Aorta (tissue), 5 donors: ENCODE data around the gene CREB5. TPM values are rescaled to one million over a fixed set of nuclear protein-coding genes. Genes with fewer than 3 reads are reported as not detected.

Experiments used
- ATAC-seq: fragments of 200-7000 bp; cut with Tn5 transposase; one replicate; pipeline ENCODE4 v1.9.1; 2022; ENCODE audit warnings: moderate library complexity; ENCODE audit not compliant: low FRiP score
- DNase-seq, 2 donors: peaks; one replicate each; pipeline ENCODE4 v3.0.0-alpha.2; 2020
- H3K27ac ChIP-seq, 2 donors: one replicate each; pipeline ENCODE4 v1.5.1; 2013; ENCODE audit warnings: low read length in 2 of 2, mild to moderate bottlenecking in 2 of 2, moderate library complexity in 2 of 2, control low read depth in 1 of 2, inconsistent platforms in 1 of 2, low read depth in 1 of 2
- H3K27me3 ChIP-seq, 2 donors: one replicate each; pipeline ENCODE4 v1.6.1; 2013; ENCODE audit warnings: control low read depth in 1 of 2, low read length in 1 of 2, mild to moderate bottlenecking in 1 of 2, moderate library complexity in 1 of 2; ENCODE audit not compliant: insufficient read depth in 2 of 2, control insufficient read depth in 1 of 2
- H3K36me3 ChIP-seq, 2 donors: one replicate each; pipeline ENCODE4 v1.6.1; 2013; ENCODE audit warnings: control low read depth in 1 of 2, low read length in 1 of 2, mild to moderate bottlenecking in 1 of 2; ENCODE audit not compliant: insufficient read depth in 2 of 2, control insufficient read depth in 1 of 2
- H3K4me1 ChIP-seq, 2 donors: one replicate each; pipeline ENCODE4 v1.6.1; 2013; ENCODE audit warnings: low read length in 2 of 2, control low read depth in 1 of 2, mild to moderate bottlenecking in 1 of 2, moderate library complexity in 1 of 2; ENCODE audit not compliant: insufficient read depth in 2 of 2, control insufficient read depth in 1 of 2
- H3K4me3 ChIP-seq, 2 donors: one replicate each; pipeline ENCODE4 v1.5.1; 2013; ENCODE audit warnings: low read length in 2 of 2, control low read depth in 1 of 2, mild to moderate bottlenecking in 1 of 2
- H3K9me3 ChIP-seq: one replicate; pipeline ENCODE4 v1.6.1; 2013; ENCODE audit warnings: mild to moderate bottlenecking, low read length; ENCODE audit not compliant: control insufficient read depth
- WGBS, 2 donors: extraction: QIAGEN DNeasy Blood & Tissue Kit; methylation state at CpG; one replicate each; pipeline ENCODE4 v1.1.7; 2013; 5-methylcytosine and 5-hydroxymethylcytosine counted together
- intact Hi-C, 2 donors: fragments of 100-400 bp; cut with DNase I; formaldehyde crosslinking; loops; one replicate each; pipeline versions ENCODE4 v1.14.2 to v1.15.0; 2022
- polyA plus RNA-seq, 2 donors: library from polyadenylated mRNA; stranded (reverse); fragments of 200-250 nt; gene quantifications; one replicate each; pipeline ENCODE4 v1.2.3, GENCODE V29; 2013
- total RNA-seq, 2 donors: library from RNA; stranded (reverse); fragmentation: NEBNext Ultra II Directional; extraction: Animal tissue kit (Norgen Biotek cat#: 25700); gene quantifications; one replicate each; pipeline ENCODE4 v1.2.1, GENCODE V29; 2021
- donor health status: healthy with polysubstance abuse.
- donor health status: Bipolar disorder and iron deficiency.
- donor health status: DM: no; HTN: no; CAD: no.
- donor health status: DM: no; HTN: no; CAD: no.
- donor health status: DM: yes; HTN: yes; CAD: no.

Gene CREB5
- total and polyA plus RNA-seq, 4 donors, result 2.6 to 57.1 (median 17.9) TPM

DNA sequence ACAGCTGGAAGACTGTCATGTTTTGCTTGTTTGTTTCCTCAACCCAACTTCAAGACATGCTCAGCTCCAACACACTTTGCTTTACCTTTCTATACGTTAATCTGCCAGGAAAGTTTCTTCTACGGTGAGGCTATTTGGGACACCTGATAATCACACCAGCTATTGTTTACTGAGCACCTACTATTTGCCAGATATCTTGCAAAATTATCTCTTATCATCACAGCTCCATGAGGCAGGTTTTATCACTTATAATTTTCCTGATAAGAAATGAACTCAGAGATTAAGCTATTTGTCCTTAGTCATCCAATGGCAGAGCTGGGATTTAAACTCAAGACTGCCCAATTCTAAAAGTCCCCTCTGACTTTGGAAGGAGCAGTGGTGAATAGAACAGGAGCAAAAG, 117.4 kb downstream of the CREB5 start:
- no peak overlapping the region for H3K4me3 ChIP-seq
- peaks cover 0 to 4% of the 10 kb centered on the region in 2 donors for H3K4me1 ChIP-seq
- ATAC-seq, result no peak
- no peaks in the 10 kb centered on the region for H3K9me3 ChIP-seq
- WGBS, 2 donors, result 80 to 91% methylated on average over 2 of the region's 2 CpGs
- no peak for DNase-seq
- H3K27me3 ChIP-seq, result no peaks in the 10 kb centered on the region
- no peak overlapping the region for H3K27ac ChIP-seq
- intact Hi-C loops, result loop anchor here in 1 of 2 donors (10.0 kb wide), 1 partner anchor 115 kb away; the partner anchor contains the start of gene CREB5
- H3K36me3 ChIP-seq, result no peaks in the 10 kb centered on the region

- DNase-seq (no peak), ATAC-seq (peak; percentile 52)
- intact Hi-C loops, result loop anchor here in 1 of 2 donors (10.0 kb wide), 1 partner anchor 115 kb away; the partner anchor contains the start of gene CREB5
- no peaks in the 10 kb centered on the region for H3K36me3 ChIP-seq
- H3K27me3 ChIP-seq, result no peaks in the 10 kb centered on the region
- WGBS, 2 donors, result 14 to 16% methylated on average over 12 of the region's 12 CpGs
- no peaks in the 10 kb centered on the region for H3K9me3 ChIP-seq
- no peak overlapping the region for H3K4me3 ChIP-seq
- H3K27ac ChIP-seq, result no peak overlapping the region
- H3K4me1 ChIP-seq, result peaks cover 0 to 4% of the 10 kb centered on the region in 2 donors
These were observed 118.0 kb downstream of the CREB5 start for GRCh38 chr7:28530175-28530802.

DNA sequence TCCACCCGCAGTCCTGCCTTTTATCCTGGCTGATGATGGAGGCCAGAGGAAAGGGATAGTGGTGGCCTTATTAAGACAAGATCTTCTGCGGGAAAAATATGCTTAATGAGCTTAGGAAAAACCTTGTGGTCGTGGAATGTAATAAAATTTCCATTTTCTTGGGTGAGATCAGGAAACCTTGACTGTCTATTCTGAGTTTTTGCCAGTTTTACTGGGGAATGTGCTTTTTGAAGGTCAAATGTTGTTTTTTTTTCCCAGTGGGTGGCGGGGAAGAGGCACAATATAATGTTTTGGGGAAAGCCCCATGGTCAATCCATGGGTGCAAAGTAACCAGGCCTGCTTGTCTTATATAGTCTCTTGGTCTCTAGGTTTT, 118.5 kb downstream of the CREB5 start:
- DNase-seq (no peak), ATAC-seq (no peak)
- intact Hi-C loops, result loop anchor here in 1 of 2 donors (10.0 kb wide), 1 partner anchor 116 kb away; the partner anchor contains the start of gene CREB5
- Histone ChIP-seq H3K4me1 (peaks cover 0 to 4% of the 10 kb centered on the region in 2 donors), H3K27ac (no peak overlapping the region), H3K4me3 (no peak overlapping the region), H3K9me3 (no peaks in the 10 kb centered on the region), H3K27me3 (no peaks in the 10 kb centered on the region), H3K36me3 (no peaks in the 10 kb centered on the region)
- WGBS, 2 donors, result 37 to 40% methylated on average over 4 of the region's 4 CpGs

- H3K9me3 ChIP-seq, result no peaks in the 10 kb centered on the region
- H3K4me1 ChIP-seq, result peaks cover 0 to 4% of the 10 kb centered on the region in 2 donors
- no peak for ATAC-seq
- no peaks in the 10 kb centered on the region for H3K27me3 ChIP-seq
- intact Hi-C loops, result loop anchor here in 1 of 2 donors (10.0 kb wide), 1 partner anchor 116 kb away; the partner anchor contains the start of gene CREB5
- no peak overlapping the region for H3K4me3 ChIP-seq
- no peaks in the 10 kb centered on the region for H3K36me3 ChIP-seq
- no peak for DNase-seq
- WGBS, 2 donors, result 72 to 73% methylated on average over 3 of the region's 3 CpGs
- no peak overlapping the region for H3K27ac ChIP-seq
These were observed 119.0 kb downstream of the CREB5 start for GRCh38 chr7:28531291-28531690.

- intact Hi-C loops, result loop anchor here in 1 of 2 donors (10.0 kb wide), 1 partner anchor 117 kb away; the partner anchor contains the start of gene CREB5
- Histone ChIP-seq H3K36me3 (no peaks in the 10 kb centered on the region), H3K4me1 (peaks cover 0 to 4% of the 10 kb centered on the region in 2 donors), H3K4me3 (no peak overlapping the region), H3K9me3 (no peaks in the 10 kb centered on the region), H3K27me3 (no peaks in the 10 kb centered on the region), H3K27ac (no peak overlapping the region)
- DNase-seq (no peak), ATAC-seq (no peak)
- WGBS, 2 donors, result 87 to 92% methylated on average over 7 of the region's 7 CpGs
These were observed 119.9 kb downstream of the CREB5 start for GRCh38 chr7:28532181-28532580.

DNA sequence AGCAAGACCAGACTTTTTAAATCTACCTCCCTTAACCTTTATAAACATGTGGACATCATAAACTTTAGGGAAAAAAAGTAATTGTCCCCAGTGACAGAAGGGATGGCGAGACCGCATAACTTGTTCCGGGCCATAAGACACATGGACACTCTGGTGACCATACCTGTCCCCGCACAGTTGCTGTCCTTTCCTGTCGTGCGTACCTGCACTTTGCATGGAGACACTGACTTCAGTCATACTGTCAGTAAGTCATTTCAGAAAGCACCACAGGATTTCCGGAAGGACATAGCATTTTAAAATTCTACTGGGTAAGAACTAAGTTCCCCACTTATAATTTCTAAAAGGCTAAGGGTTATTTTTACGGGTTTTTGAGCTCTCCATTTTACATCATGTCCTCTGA, 120.9 kb downstream of the CREB5 start:
- ATAC-seq (no peak), DNase-seq (no peak)
- Histone ChIP-seq H3K4me3 (no peak overlapping the region), H3K27ac (no peak overlapping the region), H3K4me1 (peaks cover 0 to 4% of the 10 kb centered on the region in 2 donors), H3K27me3 (no peaks in the 10 kb centered on the region), H3K36me3 (no peaks in the 10 kb centered on the region), H3K9me3 (no peaks in the 10 kb centered on the region)
- 89 to 92% methylated on average over 8 of the region's 8 CpGs for WGBS, 2 donors
- intact Hi-C loops, result loop anchor here in 1 of 2 donors (10.0 kb wide), 1 partner anchor 118 kb away; the partner anchor contains the start of gene CREB5

DNA sequence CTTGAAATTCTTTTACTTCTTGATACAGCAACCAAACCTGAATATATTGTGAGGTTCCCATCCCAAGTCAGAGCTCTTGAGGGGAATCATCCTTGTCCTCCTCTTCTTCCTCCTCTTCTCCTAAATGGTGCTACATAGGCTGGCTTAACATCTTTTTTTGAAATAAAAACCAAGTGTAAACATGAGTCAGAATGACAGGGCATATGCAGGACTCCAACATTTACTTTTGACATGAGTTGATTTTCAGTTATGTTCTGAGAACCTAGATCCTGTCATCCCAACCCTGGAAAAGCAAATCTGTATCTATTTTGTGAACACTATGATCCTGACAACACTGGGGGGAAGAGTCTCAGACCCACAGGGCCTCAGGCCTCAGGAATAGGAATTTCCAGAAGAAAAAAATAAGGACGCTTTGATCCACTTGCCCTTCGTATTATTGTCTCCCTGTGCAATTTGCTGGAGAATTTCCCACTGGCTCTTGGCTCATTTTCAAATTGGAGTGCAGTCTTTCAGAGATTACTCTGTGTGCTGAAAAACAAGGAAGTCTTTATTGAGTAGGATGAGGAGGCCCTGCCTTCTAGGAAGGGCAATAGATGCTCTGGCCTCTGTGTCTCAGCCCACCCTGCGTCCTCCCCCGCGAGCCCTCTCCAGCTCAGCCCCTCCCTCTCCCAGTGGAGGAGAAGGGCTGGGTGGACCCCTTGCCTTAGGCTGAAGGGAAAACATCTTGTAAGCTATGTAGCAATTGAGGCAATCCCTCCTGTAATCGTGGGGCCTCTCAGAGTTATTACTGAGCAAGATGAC, 121.6 kb downstream of the CREB5 start:
- no peaks in the 10 kb centered on the region for H3K36me3 ChIP-seq
- peaks cover 0 to 4% of the 10 kb centered on the region in 2 donors for H3K4me1 ChIP-seq
- no peaks in the 10 kb centered on the region for H3K9me3 ChIP-seq
- 8 to 21% methylated on average over 6 of the region's 6 CpGs for WGBS, 2 donors
- DNase-seq (no peak), ATAC-seq (peak; percentile 57)
- H3K27ac ChIP-seq, result no peak overlapping the region
- intact Hi-C loops, result loop anchor here in 1 of 2 donors (10.0 kb wide), 1 partner anchor 119 kb away; the partner anchor contains the start of gene CREB5
- no peaks in the 10 kb centered on the region for H3K27me3 ChIP-seq
- H3K4me3 ChIP-seq, result no peak overlapping the region

- 57 to 66% methylated on average over 7 of the region's 7 CpGs for WGBS, 2 donors
- H3K27ac ChIP-seq, result no peak overlapping the region
- no peaks in the 10 kb centered on the region for H3K36me3 ChIP-seq
- ATAC-seq (peak; percentile 49), DNase-seq (no peak)
- H3K9me3 ChIP-seq, result peaks cover 1% of the 10 kb centered on the region
- intact Hi-C loops, result loop anchor here in 1 of 2 donors (10.0 kb wide), 1 partner anchor 121 kb away; the partner anchor contains the start of gene CREB5
- H3K4me1 ChIP-seq, result peaks cover 0 to 4% of the 10 kb centered on the region in 2 donors
- no peaks in the 10 kb centered on the region for H3K27me3 ChIP-seq
- no peak overlapping the region for H3K4me3 ChIP-seq
These were observed 123.9 kb downstream of the CREB5 start for GRCh38 chr7:28536259-28536658.
